GM23338 (cell line): ENCODE measurements around the gene RBM44. TPM values are rescaled to one million over a fixed set of nuclear protein-coding genes. Genes with fewer than 3 reads are reported as not detected.

Source experiments
- ATAC-seq: fragments of 200-7000 bp; cut with Tn5 transposase; 3 replicates; pipeline ENCODE4 v1.9.1; 2020
- DNase-seq: peaks from one replicate; pipeline ENCODE4 v3.0.0-alpha.2; 2015; ENCODE audit warnings: low spot score
- H2AFZ ChIP-seq: fragments of 200-600 bp; sonication (generic); 2 replicates; pipeline ENCODE4 v1.8.0; 2016; ENCODE audit warnings: antibody characterized with exemption, mild to moderate bottlenecking, moderate library complexity
- H3F3A ChIP-seq: fragments of 200-600 bp; sonication (generic); replicated peaks from 2 replicates; pipeline ENCODE4 v1.8.0; 2017; ENCODE audit warnings: antibody characterized with exemption, mixed run types, low read depth
- H3K27ac ChIP-seq: fragments of 200-600 bp; sonication (generic); 2 replicates; pipeline ENCODE4 v1.6.1; 2016; ENCODE audit warnings: low read depth
- H3K27me3 ChIP-seq: fragments of 200-600 bp; sonication (generic); 2 replicates; pipeline ENCODE4 v1.8.0; 2016; ENCODE audit warnings: mild to moderate bottlenecking, mixed run types, moderate library complexity; ENCODE audit not compliant: insufficient read depth
- H3K36me3 ChIP-seq: fragments of 200-600 bp; sonication (generic); 2 replicates; pipeline ENCODE4 v1.8.0; 2016; ENCODE audit warnings: mild to moderate bottlenecking; ENCODE audit not compliant: insufficient read depth
- H3K4me1 ChIP-seq: fragments of 200-600 bp; sonication (generic); 2 replicates; pipeline ENCODE4 v1.8.0; 2016; ENCODE audit warnings: mild to moderate bottlenecking, moderate library complexity; ENCODE audit not compliant: insufficient read depth
- H3K4me2 ChIP-seq: fragments of 200-600 bp; sonication (generic); 2 replicates; pipeline ENCODE4 v1.7.1; 2017; ENCODE audit warnings: mixed run types
- H3K4me3 ChIP-seq: fragments of 200-600 bp; sonication (generic); 2 replicates; pipeline ENCODE4 v1.6.1; 2016; ENCODE audit warnings: mixed run types
- H3K79me2 ChIP-seq: fragments of 200-600 bp; sonication (generic); replicated peaks from 2 replicates; pipeline ENCODE4 v1.8.0; 2017; ENCODE audit warnings: mild to moderate bottlenecking; ENCODE audit not compliant: insufficient read depth
- H3K9me2 ChIP-seq: fragments of 200-600 bp; sonication (generic); 2 replicates; pipeline ENCODE4 v1.8.0; 2017; ENCODE audit not compliant: insufficient read depth
- H4K20me1 ChIP-seq: fragments of 200-600 bp; sonication (generic); replicated peaks from 2 replicates; pipeline ENCODE4 v1.8.0; 2017; ENCODE audit warnings: mild to moderate bottlenecking; ENCODE audit not compliant: insufficient read depth
- H3K27ac Mint-ChIP-seq: 2 replicates; pipeline ENCODE4 v1.8.0; 2020; ENCODE audit warnings: inconsistent platforms, mild to moderate bottlenecking, moderate library complexity, mixed read lengths
- H3K27me3 Mint-ChIP-seq: 3 replicates; pipeline ENCODE4 v1.8.0; 2022; ENCODE audit warnings: low read depth, mild to moderate bottlenecking, moderate library complexity, mixed read lengths, inconsistent platforms; ENCODE audit not compliant: insufficient read depth, poor library complexity
- H3K36me3 Mint-ChIP-seq: 3 replicates; pipeline ENCODE4 v1.8.0; 2021; ENCODE audit warnings: low read depth, mild to moderate bottlenecking, inconsistent platforms, moderate library complexity, mixed read lengths
- H3K4me1 Mint-ChIP-seq: 3 replicates; pipeline ENCODE4 v1.8.0; 2020; ENCODE audit warnings: mild to moderate bottlenecking, inconsistent platforms, mixed read lengths
- H3K4me3 Mint-ChIP-seq: 3 replicates; pipeline ENCODE4 v1.8.0; 2021; ENCODE audit warnings: moderate library complexity, mild to moderate bottlenecking, inconsistent platforms, mixed read lengths
- H3K9me3 Mint-ChIP-seq: 3 replicates; pipeline ENCODE4 v1.8.0; 2020; ENCODE audit warnings: moderate library complexity, mild to moderate bottlenecking, inconsistent platforms, mixed read lengths
- CREB1 ChIP-seq: fragments of 250-450 bp; sonication (Bioruptor Pico); IDR thresholded peaks from 2 replicates; pipeline ENCODE4 v1.5.0; 2020; ENCODE audit warnings: low read depth, mild to moderate bottlenecking, moderate library complexity
- EZH2 ChIP-seq: fragments of 200-600 bp; sonication (generic); IDR thresholded peaks from one replicate; pipeline ENCODE4 v1.8.0; 2017; ENCODE audit warnings: antibody characterized with exemption, mild to moderate bottlenecking, low read depth; ENCODE audit not compliant: unreplicated experiment
- JUNB ChIP-seq: IDR thresholded peaks from one replicate; pipeline ENCODE4 v1.6.1; 2016; ENCODE audit warnings: antibody characterized with exemption; ENCODE audit not compliant: unreplicated experiment
- NANOG ChIP-seq: IDR thresholded peaks from 2 replicates; pipeline ENCODE4 v1.6.1; 2016; ENCODE audit warnings: antibody characterized with exemption, borderline replicate concordance
- POLR2AphosphoS5 ChIP-seq: IDR thresholded peaks from 2 replicates; pipeline ENCODE4 v1.6.1; 2016; ENCODE audit warnings: antibody characterized with exemption, low read depth
- STAT1 ChIP-seq: IDR thresholded peaks from one replicate; pipeline ENCODE4 v1.6.1; 2016; ENCODE audit warnings: antibody characterized with exemption; ENCODE audit not compliant: unreplicated experiment
- ZNF114 ChIP-seq: fragments of 250-450 bp; sonication (Bioruptor Pico); IDR thresholded peaks from 2 replicates; pipeline ENCODE4 v1.5.0; 2020; ENCODE audit warnings: mild to moderate bottlenecking, moderate library complexity
- ZNF331 ChIP-seq: fragments of 250-450 bp; sonication (Bioruptor Pico); IDR thresholded peaks from 2 replicates; pipeline ENCODE4 v1.5.0; 2020; ENCODE audit warnings: low read depth, mild to moderate bottlenecking, moderate library complexity
- polyA plus RNA-seq: library from polyadenylated mRNA; unstranded; fragments of >200 nt; fragmentation: Nextera tagmentation; extraction: Ambion mirVana; gene quantifications from 2 replicates; pipeline ENCODE4 v1.2.1, GENCODE V29; 2016
- total RNA-seq: library from RNA; depleted of rRNA; stranded (reverse); fragments of >200 nt; shearing (Covaris generic); gene quantifications from 2 replicates; pipeline ENCODE4 v1.2.3, GENCODE V29; 2014
- TF ChIP-seq, protein P1 (sequence below), 2 experiments: fragments of 200-600 bp in 1 of 2; sonication (generic) in 1 of 2; conservative IDR thresholded peaks; 2 replicates each; pipeline versions ENCODE4 v1.5.1 to v1.6.1; 2016 to 2017; ENCODE audit warnings: antibody characterized with exemption in 2 of 2, low read depth in 2 of 2, mild to moderate bottlenecking in 2 of 2, moderate library complexity in 1 of 2
- TF ChIP-seq, protein P2 (sequence below): IDR thresholded peaks from 2 replicates; pipeline ENCODE4 v1.6.1; 2016; ENCODE audit warnings: antibody characterized with exemption
- TF ChIP-seq, protein P3 (sequence below): fragments of 250-450 bp; sonication (Bioruptor Pico); IDR thresholded peaks from 2 replicates; pipeline ENCODE4 v1.5.0; 2020; ENCODE audit warnings: mild to moderate bottlenecking, moderate library complexity

Gene RBM44
- total and polyA plus RNA-seq, 2 experiments from 2014 or later: 0.29 to 0.87 TPM

DNA sequence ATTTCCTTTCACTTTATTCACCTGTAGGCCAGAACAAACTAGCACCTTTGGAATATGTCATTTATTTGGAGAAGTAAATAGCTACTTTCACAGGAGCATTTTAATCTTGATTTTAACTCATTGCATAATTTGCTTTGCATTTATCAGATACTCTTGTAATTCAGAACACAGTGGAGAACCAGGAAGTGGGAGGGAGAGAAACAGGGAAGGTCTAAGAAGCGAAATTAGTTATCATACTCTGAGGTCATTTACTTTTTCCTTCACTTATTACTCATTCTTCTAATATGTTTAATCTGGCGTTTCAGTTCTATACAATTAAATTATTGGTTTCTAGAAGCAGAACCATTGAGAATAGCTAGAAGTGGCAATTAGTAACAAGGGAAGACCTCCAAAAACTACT, 20.7 kb downstream of the RBM44 start:
- H3F3A ChIP-seq: no peaks in the 10 kb centered on the region
- H3K27ac ChIP-seq: no peak overlapping the region
- Mint-ChIP-seq H3K4me1 (no peaks in the 10 kb centered on the region), H3K36me3 (no peaks in the 10 kb centered on the region), H3K4me3 (no peak overlapping the region), H3K27ac (no peak overlapping the region), H3K9me3 (no peaks in the 10 kb centered on the region), H3K27me3 (no peaks in the 10 kb centered on the region)
- no peak for DNase-seq
- no peaks in the 10 kb centered on the region for H3K27me3 ChIP-seq
- no peaks in the 10 kb centered on the region for H4K20me1 ChIP-seq
- H3K4me1 ChIP-seq: no peaks in the 10 kb centered on the region
- no peak overlapping the region for H3K4me2 ChIP-seq
- TF ChIP-seq STAT1 (no peak), ZNF114 (CRISPR knock-in tag) (no peak)
- no peaks in the 10 kb centered on the region for H3K79me2 ChIP-seq
- no peaks in the 10 kb centered on the region for H3K9me2 ChIP-seq
- no peak overlapping the region for H2AFZ ChIP-seq
- ATAC-seq: no peak
- no peak overlapping the region for H3K4me3 ChIP-seq
- H3K36me3 ChIP-seq: no peaks in the 10 kb centered on the region

GRCh38 chr2:237820421-237820820, 21.8 kb downstream of the RBM44 start:
- Histone ChIP-seq H3K27me3 (no peaks in the 10 kb centered on the region), H3K27ac (no peak overlapping the region), H4K20me1 (no peaks in the 10 kb centered on the region), H3K36me3 (no peaks in the 10 kb centered on the region), H3K9me2 (no peaks in the 10 kb centered on the region), H3F3A (no peaks in the 10 kb centered on the region), H3K4me1 (no peaks in the 10 kb centered on the region), H3K4me2 (no peak overlapping the region), H3K79me2 (no peaks in the 10 kb centered on the region), H2AFZ (no peak overlapping the region), H3K4me3 (no peak overlapping the region)
- no peaks in the 10 kb centered on the region for H3K9me3 Mint-ChIP-seq
- H3K27ac Mint-ChIP-seq: no peak overlapping the region
- DNase-seq (no peak), ATAC-seq (no peak)
- H3K36me3 Mint-ChIP-seq: no peaks in the 10 kb centered on the region
- H3K4me3 Mint-ChIP-seq: no peak overlapping the region
- H3K27me3 Mint-ChIP-seq: no peaks in the 10 kb centered on the region
- H3K4me1 Mint-ChIP-seq: no peaks in the 10 kb centered on the region
- TF ChIP-seq NANOG (no peak), POLR2AphosphoS5 (no peak), JUNB (no peak), STAT1 (no peak), EZH2 (no peak), ZNF331 (CRISPR knock-in tag) (no peak), ZNF114 (CRISPR knock-in tag) (no peak), CREB1 (CRISPR knock-in tag) (no peak)
- TF ChIP-seq, protein P1, sequence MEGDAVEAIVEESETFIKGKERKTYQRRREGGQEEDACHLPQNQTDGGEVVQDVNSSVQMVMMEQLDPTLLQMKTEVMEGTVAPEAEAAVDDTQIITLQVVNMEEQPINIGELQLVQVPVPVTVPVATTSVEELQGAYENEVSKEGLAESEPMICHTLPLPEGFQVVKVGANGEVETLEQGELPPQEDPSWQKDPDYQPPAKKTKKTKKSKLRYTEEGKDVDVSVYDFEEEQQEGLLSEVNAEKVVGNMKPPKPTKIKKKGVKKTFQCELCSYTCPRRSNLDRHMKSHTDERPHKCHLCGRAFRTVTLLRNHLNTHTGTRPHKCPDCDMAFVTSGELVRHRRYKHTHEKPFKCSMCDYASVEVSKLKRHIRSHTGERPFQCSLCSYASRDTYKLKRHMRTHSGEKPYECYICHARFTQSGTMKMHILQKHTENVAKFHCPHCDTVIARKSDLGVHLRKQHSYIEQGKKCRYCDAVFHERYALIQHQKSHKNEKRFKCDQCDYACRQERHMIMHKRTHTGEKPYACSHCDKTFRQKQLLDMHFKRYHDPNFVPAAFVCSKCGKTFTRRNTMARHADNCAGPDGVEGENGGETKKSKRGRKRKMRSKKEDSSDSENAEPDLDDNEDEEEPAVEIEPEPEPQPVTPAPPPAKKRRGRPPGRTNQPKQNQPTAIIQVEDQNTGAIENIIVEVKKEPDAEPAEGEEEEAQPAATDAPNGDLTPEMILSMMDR (conservative IDR thresholded peaks at IDR 0.05; ENCODE audit: low read depth in 2 of 2): no peak
- TF ChIP-seq, protein P2, sequence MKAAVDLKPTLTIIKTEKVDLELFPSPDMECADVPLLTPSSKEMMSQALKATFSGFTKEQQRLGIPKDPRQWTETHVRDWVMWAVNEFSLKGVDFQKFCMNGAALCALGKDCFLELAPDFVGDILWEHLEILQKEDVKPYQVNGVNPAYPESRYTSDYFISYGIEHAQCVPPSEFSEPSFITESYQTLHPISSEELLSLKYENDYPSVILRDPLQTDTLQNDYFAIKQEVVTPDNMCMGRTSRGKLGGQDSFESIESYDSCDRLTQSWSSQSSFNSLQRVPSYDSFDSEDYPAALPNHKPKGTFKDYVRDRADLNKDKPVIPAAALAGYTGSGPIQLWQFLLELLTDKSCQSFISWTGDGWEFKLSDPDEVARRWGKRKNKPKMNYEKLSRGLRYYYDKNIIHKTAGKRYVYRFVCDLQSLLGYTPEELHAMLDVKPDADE: no peak
- TF ChIP-seq, protein P3, sequence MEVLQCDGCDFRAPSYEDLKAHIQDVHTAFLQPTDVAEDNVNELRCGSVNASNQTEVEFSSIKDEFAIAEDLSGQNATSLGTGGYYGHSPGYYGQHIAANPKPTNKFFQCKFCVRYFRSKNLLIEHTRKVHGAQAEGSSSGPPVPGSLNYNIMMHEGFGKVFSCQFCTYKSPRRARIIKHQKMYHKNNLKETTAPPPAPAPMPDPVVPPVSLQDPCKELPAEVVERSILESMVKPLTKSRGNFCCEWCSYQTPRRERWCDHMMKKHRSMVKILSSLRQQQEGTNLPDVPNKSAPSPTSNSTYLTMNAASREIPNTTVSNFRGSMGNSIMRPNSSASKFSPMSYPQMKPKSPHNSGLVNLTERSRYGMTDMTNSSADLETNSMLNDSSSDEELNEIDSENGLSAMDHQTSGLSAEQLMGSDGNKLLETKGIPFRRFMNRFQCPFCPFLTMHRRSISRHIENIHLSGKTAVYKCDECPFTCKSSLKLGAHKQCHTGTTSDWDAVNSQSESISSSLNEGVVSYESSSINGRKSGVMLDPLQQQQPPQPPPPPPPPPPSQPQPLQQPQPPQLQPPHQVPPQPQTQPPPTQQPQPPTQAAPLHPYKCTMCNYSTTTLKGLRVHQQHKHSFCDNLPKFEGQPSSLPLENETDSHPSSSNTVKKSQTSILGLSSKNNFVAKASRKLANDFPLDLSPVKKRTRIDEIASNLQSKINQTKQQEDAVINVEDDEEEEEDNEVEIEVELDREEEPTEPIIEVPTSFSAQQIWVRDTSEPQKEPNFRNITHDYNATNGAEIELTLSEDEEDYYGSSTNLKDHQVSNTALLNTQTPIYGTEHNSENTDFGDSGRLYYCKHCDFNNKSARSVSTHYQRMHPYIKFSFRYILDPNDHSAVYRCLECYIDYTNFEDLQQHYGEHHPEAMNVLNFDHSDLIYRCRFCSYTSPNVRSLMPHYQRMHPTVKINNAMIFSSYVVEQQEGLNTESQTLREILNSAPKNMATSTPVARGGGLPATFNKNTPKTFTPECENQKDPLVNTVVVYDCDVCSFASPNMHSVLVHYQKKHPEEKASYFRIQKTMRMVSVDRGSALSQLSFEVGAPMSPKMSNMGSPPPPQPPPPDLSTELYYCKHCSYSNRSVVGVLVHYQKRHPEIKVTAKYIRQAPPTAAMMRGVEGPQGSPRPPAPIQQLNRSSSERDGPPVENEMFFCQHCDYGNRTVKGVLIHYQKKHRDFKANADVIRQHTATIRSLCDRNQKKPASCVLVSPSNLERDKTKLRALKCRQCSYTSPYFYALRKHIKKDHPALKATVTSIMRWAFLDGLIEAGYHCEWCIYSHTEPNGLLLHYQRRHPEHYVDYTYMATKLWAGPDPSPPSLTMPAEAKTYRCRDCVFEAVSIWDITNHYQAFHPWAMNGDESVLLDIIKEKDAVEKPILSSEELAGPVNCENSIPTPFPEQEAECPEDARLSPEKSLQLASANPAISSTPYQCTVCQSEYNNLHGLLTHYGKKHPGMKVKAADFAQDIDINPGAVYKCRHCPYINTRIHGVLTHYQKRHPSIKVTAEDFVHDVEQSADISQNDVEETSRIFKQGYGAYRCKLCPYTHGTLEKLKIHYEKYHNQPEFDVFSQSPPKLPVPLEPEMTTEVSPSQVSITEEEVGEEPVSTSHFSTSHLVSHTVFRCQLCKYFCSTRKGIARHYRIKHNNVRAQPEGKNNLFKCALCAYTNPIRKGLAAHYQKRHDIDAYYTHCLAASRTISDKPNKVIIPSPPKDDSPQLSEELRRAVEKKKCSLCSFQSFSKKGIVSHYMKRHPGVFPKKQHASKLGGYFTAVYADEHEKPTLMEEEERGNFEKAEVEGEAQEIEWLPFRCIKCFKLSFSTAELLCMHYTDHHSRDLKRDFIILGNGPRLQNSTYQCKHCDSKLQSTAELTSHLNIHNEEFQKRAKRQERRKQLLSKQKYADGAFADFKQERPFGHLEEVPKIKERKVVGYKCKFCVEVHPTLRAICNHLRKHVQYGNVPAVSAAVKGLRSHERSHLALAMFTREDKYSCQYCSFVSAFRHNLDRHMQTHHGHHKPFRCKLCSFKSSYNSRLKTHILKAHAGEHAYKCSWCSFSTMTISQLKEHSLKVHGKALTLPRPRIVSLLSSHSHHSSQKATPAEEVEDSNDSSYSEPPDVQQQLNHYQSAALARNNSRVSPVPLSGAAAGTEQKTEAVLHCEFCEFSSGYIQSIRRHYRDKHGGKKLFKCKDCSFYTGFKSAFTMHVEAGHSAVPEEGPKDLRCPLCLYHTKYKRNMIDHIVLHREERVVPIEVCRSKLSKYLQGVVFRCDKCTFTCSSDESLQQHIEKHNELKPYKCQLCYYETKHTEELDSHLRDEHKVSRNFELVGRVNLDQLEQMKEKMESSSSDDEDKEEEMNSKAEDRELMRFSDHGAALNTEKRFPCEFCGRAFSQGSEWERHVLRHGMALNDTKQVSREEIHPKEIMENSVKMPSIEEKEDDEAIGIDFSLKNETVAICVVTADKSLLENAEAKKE (CRISPR knock-in tag): no peak
